Glomerular endothelial cell (primary cell): ENCODE measurements around the gene FHDC1. TPM values are rescaled to one million over a fixed set of nuclear protein-coding genes. Genes with fewer than 3 reads are reported as not detected.

Experiments used
- DNase-seq: peaks from one replicate; pipeline ENCODE4 v3.0.0-alpha.2; 2011; ENCODE audit warnings: low read depth, low spot score; ENCODE audit errors: extremely low read depth
- total RNA-seq: library from RNA; depleted of rRNA; stranded (reverse); fragments of >200 nt; gene quantifications from 2 replicates; pipeline ENCODE4 v1.2.3, GENCODE V29; 2015

Gene FHDC1
- total RNA-seq, 1 donor from 2014 or later: 0.88 TPM

DNA sequence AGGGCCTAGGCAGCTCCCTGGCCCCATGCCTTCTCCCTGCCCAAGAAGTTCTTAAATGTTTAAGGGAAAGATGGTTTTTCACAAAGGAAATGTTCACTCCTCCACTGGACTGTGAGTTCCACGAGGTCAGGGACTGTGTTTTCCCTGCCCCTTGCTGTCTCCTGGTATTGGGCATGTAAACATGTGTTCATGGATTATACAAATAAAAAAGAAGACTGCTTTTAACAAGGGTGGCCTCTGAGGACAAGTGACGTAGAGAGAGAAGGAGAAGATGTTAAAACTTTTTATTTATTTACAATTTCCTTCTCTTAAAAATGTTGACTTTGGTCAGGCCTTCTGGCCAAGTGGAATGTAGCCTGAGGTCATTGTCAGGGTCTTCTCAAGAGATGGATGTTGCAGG, 66.0 kb downstream of the FHDC1 start:
- DNase-seq: no peak

DNA sequence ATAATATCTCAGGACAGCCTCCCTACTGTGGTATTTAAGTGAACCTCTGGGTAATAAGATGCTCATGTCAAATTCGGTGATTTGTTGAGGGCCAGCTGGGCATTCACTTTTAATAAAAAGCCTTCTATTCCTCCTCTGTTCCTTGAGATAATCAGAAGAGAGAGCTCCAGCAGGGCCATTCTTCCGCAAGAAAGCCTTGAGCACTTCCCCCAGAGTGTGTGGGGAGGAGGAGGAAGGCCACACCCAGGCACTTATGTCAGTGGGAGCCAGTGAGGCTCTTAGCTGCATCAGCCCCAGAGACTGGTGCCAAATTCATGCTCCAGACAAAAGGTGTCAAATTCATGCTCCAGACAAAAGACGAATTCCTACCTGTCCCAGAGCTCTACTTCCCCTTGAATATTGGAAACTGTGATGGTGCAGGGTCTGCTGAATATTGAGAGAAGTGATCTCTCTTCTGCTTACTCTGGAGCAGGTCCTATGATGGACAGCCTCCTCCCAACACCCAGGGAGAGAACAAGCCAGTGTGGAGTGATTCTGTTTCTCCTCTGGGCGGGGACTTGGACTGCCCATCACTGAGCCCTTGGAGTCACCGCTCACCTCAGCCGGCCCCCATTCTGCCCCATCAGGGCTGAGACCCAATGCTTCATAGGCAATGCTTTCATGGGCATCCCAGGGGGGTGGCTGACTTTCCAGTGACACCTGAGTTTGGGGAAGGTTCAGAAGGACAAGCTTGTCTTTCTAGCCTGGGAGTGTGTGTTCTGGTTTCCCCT, 68.1 kb downstream of the FHDC1 start:
- no peak for DNase-seq

DNA sequence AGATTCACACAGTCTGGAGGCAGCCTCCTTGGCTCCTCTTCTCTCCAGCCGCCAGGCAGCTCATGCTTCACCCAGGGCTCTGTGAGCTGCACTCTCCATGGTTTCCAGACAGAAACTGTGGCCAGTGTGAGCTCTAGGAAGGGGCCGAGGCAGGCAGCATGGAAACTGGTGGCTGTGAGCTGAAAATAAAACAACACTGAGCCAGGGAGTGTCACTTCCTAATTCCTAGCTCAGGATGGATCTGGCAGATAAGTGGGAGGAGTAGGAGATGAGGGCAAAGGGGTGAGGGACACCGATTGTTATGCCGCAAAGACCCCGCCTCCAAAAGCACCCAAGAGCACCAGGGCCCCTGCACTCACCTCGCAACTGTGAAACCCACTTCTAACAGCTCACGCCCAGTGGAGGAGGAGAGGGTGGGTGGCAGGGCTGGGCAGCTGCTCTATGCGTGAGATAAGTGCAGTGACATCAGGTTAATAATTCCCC, 69.8 kb downstream of the FHDC1 start:
- DNase-seq: no peak

DNA sequence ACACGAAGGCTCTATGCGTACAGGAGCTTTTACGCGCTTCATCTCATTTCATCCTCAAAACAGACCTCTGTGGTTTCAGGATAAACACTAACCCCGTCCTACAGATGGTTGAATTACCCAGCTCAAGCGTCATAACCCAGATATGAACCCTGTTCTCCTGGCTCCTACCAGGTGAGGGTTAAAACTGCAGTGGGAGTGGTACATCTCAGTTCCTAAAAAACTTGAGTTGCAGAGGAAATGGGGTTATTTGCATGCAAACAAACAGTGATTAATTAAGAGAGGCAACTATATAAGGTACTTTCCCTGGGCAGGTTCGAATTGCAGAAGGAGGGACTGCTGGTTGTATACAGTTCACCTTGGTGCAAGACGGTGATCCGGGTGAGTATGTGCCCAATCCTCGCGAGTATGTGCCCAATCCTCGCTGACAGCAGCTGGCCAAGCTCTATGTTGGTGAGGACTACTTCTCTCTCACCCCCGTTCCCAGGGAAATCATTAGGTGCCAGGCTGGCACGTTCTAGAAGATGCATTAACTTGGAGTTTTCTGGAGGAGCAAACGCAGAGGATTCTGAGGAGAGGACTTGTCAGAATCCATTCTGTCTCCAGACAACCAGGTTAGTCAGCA, 72.6 kb downstream of the FHDC1 start:
- DNase-seq: no peak

DNA sequence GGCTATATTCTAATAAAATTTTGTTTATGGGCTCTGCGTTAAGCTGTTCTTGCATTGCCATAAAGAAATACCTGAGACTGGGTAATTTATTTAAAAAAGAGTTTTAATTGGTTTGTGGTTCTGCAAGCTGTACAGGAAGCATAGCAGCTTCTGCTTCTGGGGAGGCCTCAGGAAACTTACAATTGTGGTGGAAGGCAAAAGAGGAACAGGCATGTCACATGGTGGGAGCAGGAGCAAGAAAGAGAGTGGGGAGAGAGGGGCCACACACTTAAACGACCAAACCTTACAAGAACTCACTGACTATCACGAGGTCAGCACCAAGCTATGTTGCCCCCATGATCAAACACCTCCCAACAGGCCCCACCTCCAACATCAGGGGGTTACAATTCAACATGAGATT, 74.0 kb downstream of the FHDC1 start:
- DNase-seq: no peak

DNA sequence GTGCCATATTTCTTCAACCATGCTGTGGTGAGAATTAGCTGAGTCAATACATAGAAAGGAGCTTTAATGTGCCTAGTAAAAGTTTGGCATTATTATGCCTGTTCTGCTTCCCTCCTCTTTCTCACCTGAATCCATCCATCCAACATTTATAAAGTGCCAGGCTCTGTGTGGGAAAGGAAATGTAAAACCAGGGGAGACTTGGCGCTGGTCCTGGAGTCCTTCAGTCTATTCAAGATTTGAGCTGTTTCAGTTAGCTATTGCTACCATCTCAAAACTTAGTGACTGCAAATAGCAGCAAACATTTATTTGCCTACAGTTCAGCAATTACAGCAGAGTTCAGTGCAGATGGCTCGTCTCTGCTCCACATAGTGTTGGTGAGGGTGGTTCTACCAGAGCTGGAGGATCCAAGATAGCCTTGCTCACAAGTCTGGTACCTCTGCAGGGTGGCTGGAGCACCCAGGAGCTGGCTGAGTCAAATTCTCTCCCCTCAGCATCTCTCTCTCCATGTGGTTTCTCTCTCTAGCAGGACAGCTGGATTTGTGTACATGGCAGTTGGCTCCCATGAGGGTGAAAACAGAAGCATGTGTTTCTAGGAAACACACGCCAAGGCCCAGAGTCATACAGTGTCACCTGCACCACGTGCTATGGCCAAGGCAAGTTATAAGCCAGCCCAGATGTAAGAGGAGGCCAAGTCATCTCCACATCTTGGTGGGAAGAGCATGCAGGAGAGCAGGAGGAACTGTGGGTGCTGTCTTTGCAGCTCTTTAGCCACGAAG, 77.3 kb downstream of the FHDC1 start:
- DNase-seq: no peak

DNA sequence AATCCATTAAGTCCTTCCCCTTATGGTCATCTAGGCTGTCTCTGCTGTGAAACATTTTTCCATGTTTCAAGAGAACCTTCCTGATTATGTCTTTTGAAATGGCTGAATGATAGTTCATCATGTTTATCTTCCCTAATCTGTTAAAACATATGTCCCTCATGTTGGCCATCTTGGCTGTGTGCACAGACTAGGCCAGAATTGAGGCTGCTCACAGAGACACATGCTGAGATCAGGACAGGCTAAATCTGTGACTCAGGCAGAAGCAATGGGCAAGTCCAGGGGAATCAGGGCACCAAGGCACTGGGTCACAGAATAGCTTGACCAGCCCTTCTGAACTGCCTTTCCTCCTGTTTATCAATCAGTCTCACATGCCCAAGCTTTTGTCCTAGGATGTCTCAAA, 78.3 kb downstream of the FHDC1 start:
- DNase-seq: no peak

DNA sequence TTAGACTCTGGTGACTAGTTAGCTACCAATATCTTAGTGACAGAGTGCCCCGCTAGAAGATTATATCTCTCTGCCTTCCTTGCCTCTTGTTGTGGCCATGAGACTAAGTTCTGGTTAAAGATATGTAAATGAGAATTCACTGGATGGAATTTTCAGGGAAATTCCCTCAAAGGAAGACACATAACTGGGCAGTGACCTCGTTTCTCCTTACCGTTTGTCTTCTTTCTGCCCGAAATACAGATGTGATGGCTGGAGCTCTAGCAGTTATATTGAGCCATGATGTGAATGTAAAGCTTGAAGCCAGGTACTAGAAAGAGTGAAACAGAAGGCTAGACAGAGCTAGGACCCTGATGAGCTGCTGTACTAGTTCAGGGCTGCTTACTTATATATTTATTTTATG, 80.5 kb downstream of the FHDC1 start:
- no peak for DNase-seq

DNA sequence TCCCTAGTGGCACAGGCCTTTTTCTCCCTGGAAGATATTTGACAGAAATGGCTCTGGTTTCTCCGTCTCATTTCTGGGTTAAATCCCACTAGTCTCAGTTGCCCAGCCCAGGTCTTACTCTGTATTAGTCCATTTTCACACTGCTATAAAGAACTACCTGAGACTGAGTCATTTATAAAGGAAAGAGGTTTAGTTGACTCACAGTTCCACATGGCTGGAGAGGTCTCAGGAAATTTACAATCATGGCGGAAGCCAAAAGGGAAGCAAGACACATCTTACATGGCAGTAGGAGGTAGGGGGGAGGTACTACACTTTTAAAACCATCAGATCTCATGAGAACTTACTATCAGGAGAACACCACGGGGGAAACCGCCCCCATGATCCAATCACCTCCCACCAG, 81.9 kb downstream of the FHDC1 start:
- DNase-seq: no peak

DNA sequence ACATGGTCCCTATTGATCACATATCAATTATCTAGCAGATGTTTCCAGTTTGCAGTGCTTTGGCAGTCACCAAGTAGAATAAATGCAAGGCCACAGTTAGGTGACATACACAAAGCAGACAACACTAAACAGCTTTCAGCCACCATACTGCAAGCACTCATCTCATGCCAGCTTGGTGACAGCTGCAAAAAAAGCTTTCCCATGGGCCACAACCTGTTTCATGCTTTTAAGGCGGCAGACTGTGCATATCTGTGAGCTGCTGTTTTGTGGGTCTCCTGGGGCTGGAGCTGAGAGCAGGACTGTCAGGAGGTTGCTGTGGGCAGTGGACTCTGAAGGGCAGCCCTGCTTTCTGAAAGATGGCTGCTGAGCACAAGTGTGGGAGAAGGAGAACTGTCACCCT, 82.6 kb downstream of the FHDC1 start:
- DNase-seq: no peak

DNA sequence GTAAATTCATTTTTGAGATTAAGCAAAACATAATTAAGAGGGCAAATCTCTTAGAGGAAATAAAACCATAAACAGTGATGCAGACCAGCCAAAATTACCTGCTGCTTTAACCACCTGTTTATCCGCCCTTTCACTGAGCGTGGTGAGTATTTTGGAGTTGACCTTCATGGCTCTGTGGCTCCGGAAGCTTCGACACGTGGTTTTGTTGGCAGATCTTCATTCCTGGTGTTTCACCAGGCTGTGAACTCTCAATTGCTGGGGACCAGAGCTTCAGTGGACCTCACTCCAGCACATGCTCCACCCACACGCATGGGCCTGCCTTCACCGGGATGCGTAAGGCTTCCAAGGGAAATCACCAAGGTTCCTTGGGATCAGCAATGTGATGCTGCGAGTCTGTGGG, 83.8 kb downstream of the FHDC1 start:
- DNase-seq: no peak

DNA sequence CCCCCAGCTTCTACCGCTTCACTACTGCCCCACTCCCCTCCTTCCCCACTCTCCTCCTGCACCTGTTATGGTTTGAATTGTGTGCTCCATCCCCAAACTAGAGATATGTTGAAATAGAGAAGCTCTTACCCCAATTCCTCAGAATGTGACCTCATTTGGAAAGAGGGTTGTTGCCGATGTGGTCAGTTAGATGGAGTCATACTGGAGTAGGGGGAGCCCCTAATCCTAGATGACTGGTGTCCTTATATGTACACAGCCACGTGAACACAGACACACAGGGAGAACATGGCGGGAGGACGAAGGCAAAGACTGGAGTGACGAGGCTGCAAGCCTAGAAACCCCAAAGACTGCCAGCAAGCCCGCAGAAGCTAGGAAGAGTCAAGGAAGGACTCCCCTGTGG, 84.3 kb downstream of the FHDC1 start:
- no peak for DNase-seq

DNA sequence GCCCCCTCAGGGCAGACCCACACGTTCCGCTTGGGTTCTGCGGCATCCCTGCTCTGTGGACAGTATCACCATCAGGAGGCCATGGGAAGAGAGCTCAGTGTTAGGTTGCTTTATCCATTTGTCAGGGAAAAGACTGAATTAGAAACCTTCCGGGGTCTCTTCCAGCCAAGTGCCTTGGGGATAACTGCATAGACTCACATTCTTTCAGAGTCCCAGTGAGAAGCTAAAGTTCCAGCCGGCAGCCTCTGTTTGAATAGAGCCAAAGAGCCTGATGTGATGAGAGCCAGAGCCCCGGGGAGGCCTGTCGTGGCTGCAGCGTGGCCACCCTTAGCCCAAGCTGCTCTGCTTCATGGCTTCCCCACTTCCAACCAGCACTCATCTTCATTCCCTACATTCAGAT, 85.2 kb downstream of the FHDC1 start:
- no peak for DNase-seq

DNA sequence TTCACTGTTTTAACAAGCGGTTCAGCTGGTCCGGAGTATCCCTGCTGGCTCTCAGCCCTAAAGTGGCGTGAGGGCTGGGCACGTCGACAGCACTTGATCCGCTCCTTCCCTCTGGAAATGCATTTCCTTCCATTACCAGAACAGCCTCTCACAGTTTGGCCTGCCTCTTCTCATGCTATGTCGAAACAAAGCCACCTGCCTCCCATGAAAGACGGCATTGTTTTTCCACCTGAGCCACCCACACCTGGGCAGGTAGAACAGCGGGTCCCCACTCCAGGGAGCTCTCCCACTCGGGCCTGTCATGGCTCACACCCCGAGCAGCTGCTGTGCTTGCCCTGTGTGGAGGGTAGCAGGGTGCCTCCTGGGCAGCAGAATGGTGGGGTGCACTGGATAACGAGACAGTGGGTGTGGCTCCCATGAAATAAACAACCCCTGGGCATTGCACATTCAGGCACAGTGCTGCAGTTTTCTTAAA, 86.2 kb downstream of the FHDC1 start:
- DNase-seq: no peak

DNA sequence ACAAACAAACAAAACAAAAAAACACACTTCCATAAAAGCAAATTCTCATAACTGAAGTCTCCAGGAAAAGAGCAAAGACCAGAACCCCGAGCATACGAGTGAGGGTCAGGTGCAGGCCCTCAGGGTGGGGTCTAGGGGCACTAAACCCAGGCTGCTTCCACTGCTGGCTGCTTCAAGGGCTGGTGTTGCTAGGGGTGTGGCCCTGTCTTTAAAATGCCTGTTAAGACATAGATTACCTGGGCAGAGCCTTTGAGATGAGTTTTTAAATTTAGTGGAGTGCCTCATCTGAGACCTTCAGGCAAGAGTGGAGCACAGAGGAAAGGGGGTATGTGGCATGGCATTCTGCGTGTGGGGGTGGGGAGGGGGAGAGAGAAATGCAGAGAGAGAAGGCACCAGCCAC, 87.0 kb downstream of the FHDC1 start:
- no peak for DNase-seq

DNA sequence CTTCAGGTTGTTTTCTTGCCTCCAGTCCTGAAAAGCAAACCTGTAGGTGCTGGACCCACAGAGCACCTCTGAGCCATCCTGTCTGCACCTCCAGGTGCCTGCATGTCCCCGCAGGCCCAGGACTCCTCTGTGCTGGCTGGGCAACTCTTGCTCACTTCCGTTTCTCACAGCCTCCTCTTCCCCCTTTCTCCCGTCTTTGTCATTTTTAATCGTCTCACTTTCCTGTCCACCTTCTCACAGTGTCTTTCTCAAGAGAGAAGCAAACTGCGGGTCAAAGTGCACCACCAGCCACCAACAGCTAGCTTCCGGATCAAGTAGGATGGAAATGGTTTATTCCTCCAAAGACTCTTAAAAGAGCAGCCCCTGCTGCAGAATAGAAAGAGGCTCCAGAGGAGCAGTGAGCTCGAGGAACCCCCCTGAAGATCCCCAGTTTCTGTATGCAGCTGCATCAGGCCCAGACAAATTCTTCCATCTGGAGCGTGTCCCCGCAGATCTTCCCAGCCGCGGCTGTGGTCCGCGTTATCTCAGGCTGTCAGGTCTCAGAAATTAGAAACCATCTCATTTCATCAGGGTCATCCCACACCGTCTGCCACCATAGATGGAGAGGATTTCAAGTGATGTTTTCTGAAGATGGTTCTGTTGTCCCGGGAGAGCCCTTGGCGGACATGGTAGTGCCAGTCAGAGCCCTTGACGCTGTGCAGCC, 87.7 kb downstream of the FHDC1 start:
- DNase-seq: no peak

DNA sequence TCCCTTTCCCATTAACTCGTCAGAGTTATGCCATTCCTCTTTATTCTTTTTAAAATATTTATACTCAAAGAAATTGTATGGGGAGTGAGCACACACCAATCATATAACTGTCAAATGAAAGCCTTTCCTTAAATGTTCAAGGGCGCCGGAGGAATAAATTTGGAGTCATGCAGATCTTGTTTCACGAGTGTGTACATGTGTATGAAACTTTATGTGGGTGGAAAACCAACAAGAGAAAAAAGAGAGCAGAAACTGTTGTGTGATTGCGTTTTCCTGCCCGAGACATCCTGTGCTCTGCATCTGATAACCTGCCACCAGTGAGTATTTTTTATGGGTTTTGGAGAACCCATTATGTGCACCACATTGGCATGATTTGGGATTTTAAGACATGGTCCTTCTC, 88.3 kb downstream of the FHDC1 start:
- no peak for DNase-seq

DNA sequence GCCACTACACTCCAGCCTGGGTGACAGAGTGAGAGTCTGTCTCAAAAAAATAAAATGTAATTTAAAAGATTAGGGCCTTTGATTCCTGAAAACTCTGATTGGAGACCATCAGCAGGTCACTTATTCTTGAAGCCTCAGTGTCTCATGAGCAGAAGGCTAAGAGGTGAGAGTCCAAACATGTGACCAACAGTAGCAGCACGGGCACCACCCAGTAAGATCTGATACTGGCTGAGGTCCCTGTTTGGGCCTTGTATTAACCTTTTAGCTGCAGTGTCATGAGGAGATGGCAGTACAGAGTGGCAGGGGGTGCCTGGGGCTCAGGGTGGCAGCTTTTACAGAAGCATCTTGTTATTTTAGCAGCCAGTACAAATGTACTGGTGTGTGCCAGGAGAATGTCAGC, 89.3 kb downstream of the FHDC1 start:
- DNase-seq: no peak

DNA sequence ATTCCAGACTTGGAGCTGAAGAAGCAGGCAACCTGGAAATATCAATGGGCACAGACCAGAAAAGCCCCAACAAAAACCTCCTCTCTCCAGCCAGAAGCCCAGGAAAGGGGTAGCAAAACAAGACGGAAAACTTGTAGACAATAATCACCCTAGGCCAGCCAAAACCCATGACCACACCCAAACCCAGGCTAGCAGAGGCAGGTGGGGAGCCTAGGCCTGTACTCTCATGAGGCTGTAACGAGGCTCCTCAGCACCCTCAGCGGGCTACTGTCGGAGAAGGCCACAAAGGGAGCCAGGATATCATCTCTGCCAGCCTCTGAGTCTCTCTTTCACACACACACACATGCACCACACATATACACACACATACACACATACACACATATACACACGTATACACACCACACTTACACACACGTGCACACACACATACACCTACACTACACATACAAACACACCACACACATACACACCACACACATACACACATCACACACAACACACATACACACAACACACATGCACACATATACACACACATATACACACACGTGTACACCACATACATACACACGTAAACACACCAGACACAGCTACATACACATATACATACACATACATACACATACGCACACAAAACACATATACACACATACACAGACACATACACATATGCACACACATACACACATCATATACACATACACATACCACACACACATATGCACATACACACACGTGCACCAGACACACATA, 90.6 kb downstream of the FHDC1 start:
- no peak for DNase-seq

DNA sequence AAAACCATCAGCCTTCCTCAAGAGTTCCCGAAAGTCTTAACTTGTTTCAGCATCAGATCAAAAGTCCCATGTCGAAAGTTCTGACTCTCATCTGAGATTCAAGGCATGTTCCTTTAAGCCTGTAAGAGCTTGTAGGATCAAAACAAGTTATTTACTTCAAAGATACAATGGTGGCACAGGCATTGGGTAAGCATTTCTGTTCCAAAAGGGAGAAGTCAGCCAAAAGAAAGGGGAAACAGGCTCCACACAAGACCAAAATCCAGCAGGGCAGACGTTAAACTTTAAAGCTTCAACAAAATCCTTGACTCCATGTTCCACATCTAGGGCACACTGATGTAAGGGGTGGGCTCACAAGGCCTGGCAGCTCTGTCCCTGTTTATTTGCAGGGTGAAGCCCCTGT, 91.7 kb downstream of the FHDC1 start:
- DNase-seq: no peak
